Liver (tissue), 9 donors: ENCODE measurements around the gene ATP6V0E1. TPM values are rescaled to one million over a fixed set of nuclear protein-coding genes. Genes with fewer than 3 reads are reported as not detected.

Experiments used
- DNase-seq: peaks from one replicate; pipeline ENCODE4 v3.0.0-alpha.2; 2017; ENCODE audit warnings: low spot score
- H3K27ac ChIP-seq, 2 donors: one replicate each; pipeline ENCODE4 v1.7.0; 2013; ENCODE audit warnings: inconsistent platforms in 2 of 2, low read length in 2 of 2, control low read depth in 1 of 2, low read depth in 1 of 2, mild to moderate bottlenecking in 1 of 2
- H3K27me3 ChIP-seq, 4 donors: one replicate each; pipeline versions ENCODE4 v1.6.1 to v1.7.0; 2013; ENCODE audit warnings: low read length in 3 of 4, inconsistent platforms in 1 of 4, mild to moderate bottlenecking in 1 of 4, moderate library complexity in 1 of 4; ENCODE audit not compliant: control insufficient read depth in 4 of 4, insufficient read depth in 4 of 4
- H3K36me3 ChIP-seq, 4 donors: one replicate each; pipeline versions ENCODE4 v1.6.1 to v1.7.0; 2013; ENCODE audit warnings: low read length in 3 of 4, mild to moderate bottlenecking in 3 of 4, low read depth in 1 of 4, moderate library complexity in 1 of 4; ENCODE audit not compliant: control insufficient read depth in 4 of 4, insufficient read depth in 3 of 4
- H3K4me1 ChIP-seq, 4 donors: one replicate each; pipeline versions ENCODE4 v1.6.1 to v1.7.0; 2013; ENCODE audit warnings: low read length in 3 of 4, mild to moderate bottlenecking in 3 of 4, moderate library complexity in 1 of 4; ENCODE audit not compliant: control insufficient read depth in 4 of 4, insufficient read depth in 4 of 4
- H3K4me3 ChIP-seq, 3 donors: one replicate each; pipeline versions ENCODE4 v1.6.1 to v1.7.0; 2013; ENCODE audit warnings: low read length in 3 of 3, control low read depth in 1 of 3, low read depth in 1 of 3, mild to moderate bottlenecking in 1 of 3
- H3K9ac ChIP-seq, 2 donors: one replicate each; pipeline ENCODE4 v1.7.0; 2013; ENCODE audit warnings: low read length in 2 of 2, mild to moderate bottlenecking in 2 of 2, moderate library complexity in 2 of 2, control low read depth in 1 of 2, low read depth in 1 of 2
- H3K9me3 ChIP-seq, 4 donors: one replicate each; pipeline versions ENCODE4 v1.6.1 to v1.7.0; 2013; ENCODE audit warnings: low read length in 3 of 4; ENCODE audit not compliant: control insufficient read depth in 4 of 4
- ATF3 ChIP-seq: IDR thresholded peaks from 2 replicates; pipeline ENCODE4 v1.6.1; 2016; ENCODE audit warnings: antibody characterized with exemption
- CTCF ChIP-seq: fragments of 150-350 bp; IDR thresholded peaks from 2 replicates; pipeline ENCODE4 v1.5.1; 2017; ENCODE audit warnings: improper control_type of control experiment, low read depth, low read length; ENCODE audit not compliant: missing input control
- EGR1 ChIP-seq, 2 donors: IDR thresholded peaks; 2 replicates each; pipeline ENCODE4 v1.6.1; 2016 to 2018; ENCODE audit warnings: antibody characterized with exemption in 2 of 2, low read depth in 2 of 2
- FOXA2 ChIP-seq: IDR thresholded peaks from 2 replicates; pipeline ENCODE4 v1.6.1; 2016; ENCODE audit warnings: antibody characterized with exemption
- GABPA ChIP-seq, 2 donors: IDR thresholded peaks in 1 of 2; conservative IDR thresholded peaks in 1 of 2; 2 replicates each; pipeline ENCODE4 v1.6.1; 2016; ENCODE audit warnings: antibody characterized with exemption in 2 of 2, mild to moderate bottlenecking in 1 of 2, moderate library complexity in 1 of 2
- HNF4A ChIP-seq, 2 donors: conservative IDR thresholded peaks; 2 replicates each; pipeline ENCODE4 v1.6.1; 2016; ENCODE audit warnings: antibody characterized with exemption in 2 of 2, mild to moderate bottlenecking in 2 of 2
- HNF4G ChIP-seq: IDR thresholded peaks from 2 replicates; pipeline ENCODE4 v1.6.1; 2016; ENCODE audit warnings: antibody characterized with exemption
- JUND ChIP-seq, 2 donors: IDR thresholded peaks; 2 replicates each; pipeline ENCODE4 v1.6.1; 2016; ENCODE audit warnings: antibody characterized with exemption in 2 of 2
- NR2F2 ChIP-seq: IDR thresholded peaks from 2 replicates; pipeline ENCODE4 v1.6.1; 2016; ENCODE audit warnings: antibody characterized with exemption
- RAD21 ChIP-seq, 2 donors: IDR thresholded peaks; 2 replicates each; pipeline ENCODE4 v1.6.1; 2016; ENCODE audit warnings: antibody characterized with exemption in 2 of 2, mild to moderate bottlenecking in 2 of 2
- RXRA ChIP-seq, 2 donors: IDR thresholded peaks; 2 replicates each; pipeline ENCODE4 v1.6.1; 2017 to 2018; ENCODE audit warnings: antibody characterized with exemption in 2 of 2, mild to moderate bottlenecking in 1 of 2
- SP1 ChIP-seq: IDR thresholded peaks from 2 replicates; pipeline ENCODE4 v1.6.1; 2018; ENCODE audit warnings: antibody characterized with exemption, mild to moderate bottlenecking
- TAF1 ChIP-seq: conservative IDR thresholded peaks from 2 replicates; pipeline ENCODE4 v1.6.1; 2016; ENCODE audit warnings: antibody characterized with exemption, mild to moderate bottlenecking
- YY1 ChIP-seq: IDR thresholded peaks from 2 replicates; pipeline ENCODE4 v1.6.1; 2016; ENCODE audit warnings: antibody characterized with exemption, mild to moderate bottlenecking
- WGBS: extraction: QIAGEN DNeasy Blood & Tissue Kit; methylation state at CpG from one replicate; pipeline ENCODE4 v1.1.7; 2013; 5-methylcytosine and 5-hydroxymethylcytosine counted together
- polyA plus RNA-seq, 2 donors: library from polyadenylated mRNA; stranded (reverse) in 1 of 2; unstranded in 1 of 2; fragments of 200-250 nt in 1 of 2; fragments of >200 nt in 1 of 2; fragmentation: Nextera tagmentation in 1 of 2; extraction: Ambion mirVana in 1 of 2; gene quantifications; one replicate each; pipeline versions ENCODE4 v1.2.1 to v1.2.3, GENCODE V29; 2013 to 2015
- total RNA-seq, 2 donors: library from RNA; depleted of rRNA; stranded (reverse); fragments of >200 nt; gene quantifications; one replicate each; pipeline ENCODE4 v1.2.3, GENCODE V29; 2014
- TF ChIP-seq, protein P1 (sequence below): IDR thresholded peaks from 2 replicates; pipeline ENCODE4 v1.6.1; 2016; ENCODE audit warnings: antibody characterized with exemption
- TF ChIP-seq, protein P2 (sequence below): IDR thresholded peaks from 2 replicates; pipeline ENCODE4 v1.6.1; 2016; ENCODE audit warnings: antibody characterized with exemption, mild to moderate bottlenecking
- TF ChIP-seq, protein P3 (sequence below): IDR thresholded peaks from 2 replicates; pipeline ENCODE4 v1.6.1; 2016; ENCODE audit warnings: antibody characterized with exemption
- donor health status: healthy.
- donor health status: healthy.
- donor health status: healthy.
- donor health status: healthy.
- donor health status: healthy.

The ATP6V0E1 gene
- total and polyA plus RNA-seq, 4 donors, result 56.6 to 396 (median 111) TPM

GRCh38 chr5:172973931-172974330 lies 9.6 kb upstream of the ATP6V0E1 start:
- no peaks in the 10 kb centered on the region for H3K27me3 ChIP-seq
- 90% methylated on average over 8 of the region's 8 CpGs for WGBS

More at GRCh38 chr5:172973931-172974330, 9.6 kb upstream of the ATP6V0E1 start:
- no peak for TF ChIP-seq RAD21 (IDR thresholded peaks at IDR 0.05)
- TF ChIP-seq, protein P1, sequence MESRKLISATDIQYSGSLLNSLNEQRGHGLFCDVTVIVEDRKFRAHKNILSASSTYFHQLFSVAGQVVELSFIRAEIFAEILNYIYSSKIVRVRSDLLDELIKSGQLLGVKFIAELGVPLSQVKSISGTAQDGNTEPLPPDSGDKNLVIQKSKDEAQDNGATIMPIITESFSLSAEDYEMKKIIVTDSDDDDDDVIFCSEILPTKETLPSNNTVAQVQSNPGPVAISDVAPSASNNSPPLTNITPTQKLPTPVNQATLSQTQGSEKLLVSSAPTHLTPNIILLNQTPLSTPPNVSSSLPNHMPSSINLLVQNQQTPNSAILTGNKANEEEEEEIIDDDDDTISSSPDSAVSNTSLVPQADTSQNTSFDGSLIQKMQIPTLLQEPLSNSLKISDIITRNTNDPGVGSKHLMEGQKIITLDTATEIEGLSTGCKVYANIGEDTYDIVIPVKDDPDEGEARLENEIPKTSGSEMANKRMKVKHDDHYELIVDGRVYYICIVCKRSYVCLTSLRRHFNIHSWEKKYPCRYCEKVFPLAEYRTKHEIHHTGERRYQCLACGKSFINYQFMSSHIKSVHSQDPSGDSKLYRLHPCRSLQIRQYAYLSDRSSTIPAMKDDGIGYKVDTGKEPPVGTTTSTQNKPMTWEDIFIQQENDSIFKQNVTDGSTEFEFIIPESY, result no peak
- no peak for TF ChIP-seq ATF3
- no peak for TF ChIP-seq TAF1
- TF ChIP-seq YY1, result no peak
- no peak for TF ChIP-seq HNF4A (conservative IDR thresholded peaks at IDR 0.05)
- TF ChIP-seq GABPA (IDR thresholded peaks at IDR 0.05 in 1 of 2, conservative IDR thresholded peaks at IDR 0.05 in 1 of 2), result no peak
- no peak for TF ChIP-seq JUND (IDR thresholded peaks at IDR 0.05)
- TF ChIP-seq NR2F2, result no peak
- TF ChIP-seq SP1, result no peak
- TF ChIP-seq, protein P2, sequence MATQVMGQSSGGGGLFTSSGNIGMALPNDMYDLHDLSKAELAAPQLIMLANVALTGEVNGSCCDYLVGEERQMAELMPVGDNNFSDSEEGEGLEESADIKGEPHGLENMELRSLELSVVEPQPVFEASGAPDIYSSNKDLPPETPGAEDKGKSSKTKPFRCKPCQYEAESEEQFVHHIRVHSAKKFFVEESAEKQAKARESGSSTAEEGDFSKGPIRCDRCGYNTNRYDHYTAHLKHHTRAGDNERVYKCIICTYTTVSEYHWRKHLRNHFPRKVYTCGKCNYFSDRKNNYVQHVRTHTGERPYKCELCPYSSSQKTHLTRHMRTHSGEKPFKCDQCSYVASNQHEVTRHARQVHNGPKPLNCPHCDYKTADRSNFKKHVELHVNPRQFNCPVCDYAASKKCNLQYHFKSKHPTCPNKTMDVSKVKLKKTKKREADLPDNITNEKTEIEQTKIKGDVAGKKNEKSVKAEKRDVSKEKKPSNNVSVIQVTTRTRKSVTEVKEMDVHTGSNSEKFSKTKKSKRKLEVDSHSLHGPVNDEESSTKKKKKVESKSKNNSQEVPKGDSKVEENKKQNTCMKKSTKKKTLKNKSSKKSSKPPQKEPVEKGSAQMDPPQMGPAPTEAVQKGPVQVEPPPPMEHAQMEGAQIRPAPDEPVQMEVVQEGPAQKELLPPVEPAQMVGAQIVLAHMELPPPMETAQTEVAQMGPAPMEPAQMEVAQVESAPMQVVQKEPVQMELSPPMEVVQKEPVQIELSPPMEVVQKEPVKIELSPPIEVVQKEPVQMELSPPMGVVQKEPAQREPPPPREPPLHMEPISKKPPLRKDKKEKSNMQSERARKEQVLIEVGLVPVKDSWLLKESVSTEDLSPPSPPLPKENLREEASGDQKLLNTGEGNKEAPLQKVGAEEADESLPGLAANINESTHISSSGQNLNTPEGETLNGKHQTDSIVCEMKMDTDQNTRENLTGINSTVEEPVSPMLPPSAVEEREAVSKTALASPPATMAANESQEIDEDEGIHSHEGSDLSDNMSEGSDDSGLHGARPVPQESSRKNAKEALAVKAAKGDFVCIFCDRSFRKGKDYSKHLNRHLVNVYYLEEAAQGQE, result no peak
- no peak for TF ChIP-seq EGR1 (IDR thresholded peaks at IDR 0.05; ENCODE audit: low read depth in 2 of 2)
- TF ChIP-seq, protein P3, sequence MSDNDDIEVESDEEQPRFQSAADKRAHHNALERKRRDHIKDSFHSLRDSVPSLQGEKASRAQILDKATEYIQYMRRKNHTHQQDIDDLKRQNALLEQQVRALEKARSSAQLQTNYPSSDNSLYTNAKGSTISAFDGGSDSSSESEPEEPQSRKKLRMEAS, result no peak
- no peak for TF ChIP-seq HNF4G
- TF ChIP-seq RXRA (IDR thresholded peaks at IDR 0.05), result no peak
- TF ChIP-seq CTCF, result no peak
- TF ChIP-seq FOXA2, result no peak
- H3K27ac ChIP-seq, result no peak overlapping the region
- no peak for DNase-seq
- H3K9me3 ChIP-seq, result no peaks in the 10 kb centered on the region
- no peak overlapping the region for H3K9ac ChIP-seq
- no peaks in the 10 kb centered on the region for H3K4me1 ChIP-seq
- peaks cover 0 to 8% (median 4%) of the 10 kb centered on the region in 4 donors for H3K36me3 ChIP-seq
- no peak overlapping the region for H3K4me3 ChIP-seq
